ENCODE data around the gene NCOA1.
"Not testable (repeated sequence)": the region's sequence is repeated elsewhere in the genome, so short reads cannot be mapped to it uniquely, and the experiment has no call there.

Gene NCOA1

GRCh38 chr2:24521975-24522639 is 31.1 kb downstream of the NCOA1 start:
- H3K4me3 ChIP-seq (ENCODE audit: low read depth, low read length), result no peak overlapping the region
- DNase-seq (ENCODE audit: low read depth), result no peak

- DNase-seq (ENCODE audit: low read depth), result no peak
- H3K4me3 ChIP-seq (ENCODE audit: low read depth, low read length), result no peak overlapping the region
These were observed 36.5 kb downstream of the NCOA1 start for GRCh38 chr2:24527536-24527935.

GRCh38 chr2:24530796-24531195 is 39.7 kb downstream of the NCOA1 start:
- DNase-seq (ENCODE audit: low read depth), result no peak
- no peak overlapping the region for H3K4me3 ChIP-seq (ENCODE audit: low read depth, low read length)

- not testable (repeated sequence) for DNase-seq (ENCODE audit: low read depth); H3K4me3 ChIP-seq (ENCODE audit: low read depth, low read length)
These were observed 40.6 kb downstream of the NCOA1 start for GRCh38 chr2:24531610-24532009.

- DNase-seq (ENCODE audit: low read depth); H3K4me3 ChIP-seq (ENCODE audit: low read depth, low read length): not testable (repeated sequence)
These were observed 41.0 kb downstream of the NCOA1 start for GRCh38 chr2:24532057-24532456.

GRCh38 chr2:24533574-24533973 is 42.5 kb downstream of the NCOA1 start:
- DNase-seq (ENCODE audit: low read depth), result not testable (repeated sequence)

GRCh38 chr2:24538720-24539119 is 47.7 kb downstream of the NCOA1 start:
- H3K4me3 ChIP-seq (ENCODE audit: low read depth, low read length), result no peak overlapping the region
- no peak for DNase-seq (ENCODE audit: low read depth)

More at GRCh38 chr2:24533574-24533973, 42.5 kb downstream of the NCOA1 start:
- H3K4me3 ChIP-seq (ENCODE audit: low read depth, low read length), result not testable (repeated sequence)

- no peak for DNase-seq (ENCODE audit: low read depth)
These were observed 48.2 kb downstream of the NCOA1 start for GRCh38 chr2:24539258-24539657.

GRCh38 chr2:24540011-24540477 is 49.0 kb downstream of the NCOA1 start:
- no peak overlapping the region for H3K4me3 ChIP-seq (ENCODE audit: low read depth, low read length)
- no peak for DNase-seq (ENCODE audit: low read depth)

More at GRCh38 chr2:24539258-24539657, 48.2 kb downstream of the NCOA1 start:
- no peak overlapping the region for H3K4me3 ChIP-seq (ENCODE audit: low read depth, low read length)

- H3K4me3 ChIP-seq (ENCODE audit: low read depth, low read length), result no peak overlapping the region
- DNase-seq (ENCODE audit: low read depth), result no peak
These were observed 50.6 kb downstream of the NCOA1 start for GRCh38 chr2:24541621-24542020.

- DNase-seq (ENCODE audit: low read depth), result no peak
- no peak overlapping the region for H3K4me3 ChIP-seq (ENCODE audit: low read depth, low read length)
These were observed 51.3 kb downstream of the NCOA1 start for GRCh38 chr2:24542269-24542872.

- no peak overlapping the region for H3K4me3 ChIP-seq (ENCODE audit: low read depth, low read length)
- no peak for DNase-seq (ENCODE audit: low read depth)
These were observed 52.2 kb downstream of the NCOA1 start for GRCh38 chr2:24543252-24543651.

- H3K4me3 ChIP-seq (ENCODE audit: low read depth, low read length), result no peak overlapping the region
- DNase-seq (ENCODE audit: low read depth), result no peak
These were observed 53.5 kb downstream of the NCOA1 start for GRCh38 chr2:24544456-24545115.

- H3K4me3 ChIP-seq (ENCODE audit: low read depth, low read length), result no peak overlapping the region
- no peak for DNase-seq (ENCODE audit: low read depth)
These were observed 55.6 kb downstream of the NCOA1 start for GRCh38 chr2:24546669-24547068.

- H3K4me3 ChIP-seq (ENCODE audit: low read depth, low read length), result no peak overlapping the region
- DNase-seq (ENCODE audit: low read depth), result no peak
These were observed 57.0 kb downstream of the NCOA1 start for GRCh38 chr2:24548058-24548457.

- DNase-seq (ENCODE audit: low read depth); H3K4me3 ChIP-seq (ENCODE audit: low read depth, low read length): not testable (repeated sequence)
These were observed 59.2 kb downstream of the NCOA1 start for GRCh38 chr2:24550301-24550700.

- no peak for DNase-seq (ENCODE audit: low read depth)
These were observed 60.0 kb downstream of the NCOA1 start for GRCh38 chr2:24551016-24551415.

GRCh38 chr2:24552836-24553235 is 61.8 kb downstream of the NCOA1 start:
- no peak for DNase-seq (ENCODE audit: low read depth)
- H3K4me3 ChIP-seq (ENCODE audit: low read depth, low read length), result no peak overlapping the region

More at GRCh38 chr2:24551016-24551415, 60.0 kb downstream of the NCOA1 start:
- H3K4me3 ChIP-seq (ENCODE audit: low read depth, low read length), result no peak overlapping the region

- no peak overlapping the region for H3K4me3 ChIP-seq (ENCODE audit: low read depth, low read length)
- DNase-seq (ENCODE audit: low read depth), result no peak
These were observed 67.9 kb downstream of the NCOA1 start for GRCh38 chr2:24558781-24559472.

All from skeletal muscle cell (primary cell).